HFFc6 (cell line): Measurements from ENCODE around the gene ENTREP1. TPM values are rescaled to one million over a fixed set of nuclear protein-coding genes. Genes with fewer than 3 reads are reported as not detected.
A peak's percentile ranks its signal among the peaks of the same experiment; 100 is the strongest.

Experiments
- DNase-seq: peaks from one replicate; pipeline ENCODE4 v3.0.0-alpha.2; 2018
- H3K27ac Mint-ChIP-seq: 2 replicates; pipeline ENCODE4 v1.8.0; 2020; ENCODE audit warnings: mild to moderate bottlenecking, mixed read lengths
- H3K27me3 Mint-ChIP-seq: 2 replicates; pipeline ENCODE4 v1.8.0; 2021; ENCODE audit warnings: mild to moderate bottlenecking, moderate library complexity, mixed read lengths; ENCODE audit not compliant: insufficient read depth
- H3K36me3 Mint-ChIP-seq: 2 replicates; pipeline ENCODE4 v1.8.0; 2021; ENCODE audit warnings: low read depth, mixed read lengths
- H3K4me1 Mint-ChIP-seq: 2 replicates; pipeline ENCODE4 v1.8.0; 2020; ENCODE audit warnings: low read depth, mixed read lengths
- H3K4me3 Mint-ChIP-seq: 2 replicates; pipeline ENCODE4 v1.8.0; 2020; ENCODE audit warnings: mild to moderate bottlenecking, moderate library complexity, mixed read lengths
- H3K9me3 Mint-ChIP-seq: 2 replicates; pipeline ENCODE4 v1.8.0; 2020; ENCODE audit warnings: mild to moderate bottlenecking, mixed read lengths
- total RNA-seq, 6 experiments: library from RNA; stranded (reverse); fragmentation: NEBNext Ultra II Directional; extraction: Animal tissue kit (Norgen Biotek cat#: 25700); gene quantifications; 2 replicates in 1 of 6; 3 replicates in 5 of 6; pipeline ENCODE4 v1.2.3, GENCODE V29; 2021
- TF ChIP-seq, protein P1 (sequence below): fragments of 200-600 bp; sonication (generic); IDR thresholded peaks from 2 replicates; pipeline ENCODE4 v1.5.0; 2021; ENCODE audit warnings: antibody characterized with exemption, mild to moderate bottlenecking

Gene ENTREP1
- total RNA-seq, 6 experiments from 2014 or later = 0.09 TPM; not detected in 5

DNA sequence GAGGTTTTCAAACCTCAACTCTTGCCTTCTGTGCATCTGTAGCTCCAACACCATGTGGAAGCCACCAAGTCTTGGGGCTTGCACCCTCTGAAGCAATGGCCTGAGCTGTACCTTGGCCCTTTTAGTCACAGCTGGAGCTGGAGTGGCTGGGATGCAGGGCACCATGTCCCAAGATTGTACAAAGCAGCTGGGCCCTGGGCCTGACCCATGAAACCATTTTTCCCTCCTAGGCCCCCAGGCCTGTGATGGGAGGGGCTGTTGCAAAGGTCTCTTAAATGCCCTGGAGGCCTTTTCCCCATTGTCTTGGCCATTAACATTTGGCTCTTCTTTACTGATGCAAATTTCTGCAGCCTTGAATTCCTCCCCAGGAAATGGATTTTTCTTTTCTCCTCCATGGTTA is 11.8 kb upstream of the ENTREP1 start:
- H3K27ac Mint-ChIP-seq = no peak overlapping the region
- peaks cover 21% of the 10 kb centered on the region for H3K9me3 Mint-ChIP-seq
- DNase-seq = no peak
- H3K4me1 Mint-ChIP-seq = peaks cover 2% of the 10 kb centered on the region; the same call in 1 of the 2 replicates
- peaks cover 7% of the 10 kb centered on the region for H3K27me3 Mint-ChIP-seq
- H3K4me3 Mint-ChIP-seq = no peak overlapping the region
- TF ChIP-seq, protein P1, sequence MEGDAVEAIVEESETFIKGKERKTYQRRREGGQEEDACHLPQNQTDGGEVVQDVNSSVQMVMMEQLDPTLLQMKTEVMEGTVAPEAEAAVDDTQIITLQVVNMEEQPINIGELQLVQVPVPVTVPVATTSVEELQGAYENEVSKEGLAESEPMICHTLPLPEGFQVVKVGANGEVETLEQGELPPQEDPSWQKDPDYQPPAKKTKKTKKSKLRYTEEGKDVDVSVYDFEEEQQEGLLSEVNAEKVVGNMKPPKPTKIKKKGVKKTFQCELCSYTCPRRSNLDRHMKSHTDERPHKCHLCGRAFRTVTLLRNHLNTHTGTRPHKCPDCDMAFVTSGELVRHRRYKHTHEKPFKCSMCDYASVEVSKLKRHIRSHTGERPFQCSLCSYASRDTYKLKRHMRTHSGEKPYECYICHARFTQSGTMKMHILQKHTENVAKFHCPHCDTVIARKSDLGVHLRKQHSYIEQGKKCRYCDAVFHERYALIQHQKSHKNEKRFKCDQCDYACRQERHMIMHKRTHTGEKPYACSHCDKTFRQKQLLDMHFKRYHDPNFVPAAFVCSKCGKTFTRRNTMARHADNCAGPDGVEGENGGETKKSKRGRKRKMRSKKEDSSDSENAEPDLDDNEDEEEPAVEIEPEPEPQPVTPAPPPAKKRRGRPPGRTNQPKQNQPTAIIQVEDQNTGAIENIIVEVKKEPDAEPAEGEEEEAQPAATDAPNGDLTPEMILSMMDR = no peak
- H3K36me3 Mint-ChIP-seq = peaks cover 11% of the 10 kb centered on the region

DNA sequence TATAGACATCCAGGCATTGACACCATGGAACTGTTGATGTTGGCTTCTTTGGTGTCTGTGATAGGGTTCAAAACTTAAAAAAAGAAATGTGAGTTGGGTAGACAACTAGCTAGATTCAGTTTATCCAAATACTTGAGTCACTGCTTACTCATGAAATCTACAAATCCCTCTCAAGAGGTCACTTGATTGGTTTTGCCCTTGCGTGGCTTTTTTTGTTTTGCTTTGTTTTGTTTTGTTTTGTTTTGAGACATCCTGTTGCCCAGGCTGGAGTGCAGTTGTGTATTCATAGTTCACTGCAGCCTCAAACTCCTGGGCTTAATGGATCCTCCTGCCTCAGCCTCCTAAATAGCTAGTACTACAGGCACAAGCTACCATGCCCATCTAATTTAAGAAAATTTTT is 10.5 kb upstream of the ENTREP1 start:
- H3K4me3 Mint-ChIP-seq = no peak overlapping the region
- no peaks in the 10 kb centered on the region for H3K4me1 Mint-ChIP-seq
- H3K27me3 Mint-ChIP-seq = peaks cover 10% of the 10 kb centered on the region
- no peak overlapping the region for H3K27ac Mint-ChIP-seq
- H3K36me3 Mint-ChIP-seq = peaks cover 11% of the 10 kb centered on the region
- TF ChIP-seq, protein P1 = no peak
- H3K9me3 Mint-ChIP-seq = peaks cover 21% of the 10 kb centered on the region
- DNase-seq = peak; percentile 29

DNA sequence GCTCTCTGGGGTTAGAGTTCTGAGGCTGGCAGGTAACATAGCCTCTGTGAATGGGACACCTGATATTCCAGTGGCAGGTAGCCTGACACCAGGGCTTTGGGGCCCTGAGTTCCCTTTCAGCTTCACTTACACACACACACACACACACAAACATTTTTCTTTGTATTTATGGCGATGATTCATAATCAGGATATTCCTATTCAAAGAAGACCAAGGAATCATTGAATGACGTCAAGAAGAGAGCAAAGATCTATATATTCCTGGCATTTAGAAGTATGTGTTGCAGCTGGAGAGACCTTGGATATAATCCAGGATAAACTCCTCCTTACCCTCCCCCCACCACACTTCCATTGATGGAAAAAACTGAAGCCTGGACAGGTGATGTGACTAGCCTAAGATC is 7.9 kb upstream of the ENTREP1 start:
- Mint-ChIP-seq H3K4me1 (no peaks in the 10 kb centered on the region), H3K36me3 (peaks cover 8% of the 10 kb centered on the region), H3K4me3 (no peak overlapping the region), H3K27ac (no peak overlapping the region), H3K9me3 (peaks cover 18% of the 10 kb centered on the region), H3K27me3 (peaks cover 23% of the 10 kb centered on the region)
- no peak for DNase-seq
- TF ChIP-seq, protein P1 = no peak

DNA sequence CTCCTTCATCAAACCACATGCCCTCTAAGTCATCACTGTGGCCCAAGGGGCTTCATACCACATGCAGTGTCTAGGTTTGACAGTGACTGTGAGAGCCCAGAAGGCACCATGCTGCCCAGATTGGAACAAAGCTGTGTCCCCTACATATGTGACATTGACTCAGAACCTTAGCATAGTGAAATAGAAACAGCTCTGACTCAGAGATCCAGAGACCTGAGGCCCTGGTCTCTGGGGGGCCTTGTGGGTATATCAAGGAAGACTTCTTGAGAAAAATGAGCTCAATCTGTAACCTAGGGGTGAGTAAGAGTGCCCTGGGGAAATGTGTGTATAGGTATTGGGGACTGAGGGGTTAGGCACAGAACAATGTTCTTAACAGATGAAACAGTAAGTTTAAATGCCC is 7.1 kb upstream of the ENTREP1 start:
- TF ChIP-seq, protein P1 = no peak
- H3K4me3 Mint-ChIP-seq = no peak overlapping the region
- peaks cover 6% of the 10 kb centered on the region for H3K36me3 Mint-ChIP-seq
- peaks cover 11% of the 10 kb centered on the region for H3K9me3 Mint-ChIP-seq
- no peak overlapping the region for H3K27ac Mint-ChIP-seq
- no peak for DNase-seq
- no peaks in the 10 kb centered on the region for H3K4me1 Mint-ChIP-seq
- peaks cover 27% of the 10 kb centered on the region for H3K27me3 Mint-ChIP-seq

DNA sequence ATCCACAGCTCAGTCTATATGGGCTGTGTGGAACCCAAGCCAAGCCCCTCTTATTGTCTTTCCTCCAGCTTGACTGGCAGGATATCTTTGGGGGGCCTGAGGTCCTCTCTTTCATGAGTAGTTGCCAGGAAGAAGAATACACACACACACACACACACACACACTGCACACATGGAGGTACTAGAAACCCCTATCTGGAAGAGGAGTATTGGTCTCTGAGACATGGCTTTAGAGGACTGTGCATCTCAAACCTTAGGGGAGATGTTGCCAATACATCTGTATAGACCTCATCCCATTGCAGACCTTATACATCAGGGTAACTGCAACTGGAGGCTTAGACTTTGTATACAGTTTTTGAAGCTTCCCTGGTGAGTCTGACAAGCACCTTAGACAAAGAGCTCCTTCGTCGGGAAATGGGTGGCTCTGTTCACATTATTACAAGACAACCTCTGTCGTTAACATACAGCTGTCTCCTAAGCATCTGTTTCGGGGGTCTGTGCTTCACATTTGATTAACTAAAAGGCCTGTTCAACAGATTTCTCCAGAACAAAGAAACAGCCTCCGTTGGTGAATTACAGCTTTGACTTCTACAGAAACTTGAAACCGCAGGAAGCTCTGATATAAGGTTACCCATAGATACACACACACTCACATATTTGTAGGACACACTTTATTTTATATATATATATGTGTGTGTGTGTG is 5.5 kb upstream of the ENTREP1 start:
- no peak overlapping the region for H3K27ac Mint-ChIP-seq
- H3K4me1 Mint-ChIP-seq = no peaks in the 10 kb centered on the region
- TF ChIP-seq, protein P1 = no peak
- no peaks in the 10 kb centered on the region for H3K9me3 Mint-ChIP-seq
- DNase-seq = no peak
- no peaks in the 10 kb centered on the region for H3K36me3 Mint-ChIP-seq
- no peak overlapping the region for H3K4me3 Mint-ChIP-seq
- peaks cover 30% of the 10 kb centered on the region for H3K27me3 Mint-ChIP-seq
